ENCODE data around the gene UGP2. TPM values are rescaled to one million over a fixed set of nuclear protein-coding genes. Genes with fewer than 3 reads are reported as not detected.
A peak's percentile ranks its signal among the peaks of the same experiment; 100 is the strongest.

UGP2 gene
- total RNA-seq, 4 donors from 2014 or later = 163 to 247 (median 198) TPM

DNA sequence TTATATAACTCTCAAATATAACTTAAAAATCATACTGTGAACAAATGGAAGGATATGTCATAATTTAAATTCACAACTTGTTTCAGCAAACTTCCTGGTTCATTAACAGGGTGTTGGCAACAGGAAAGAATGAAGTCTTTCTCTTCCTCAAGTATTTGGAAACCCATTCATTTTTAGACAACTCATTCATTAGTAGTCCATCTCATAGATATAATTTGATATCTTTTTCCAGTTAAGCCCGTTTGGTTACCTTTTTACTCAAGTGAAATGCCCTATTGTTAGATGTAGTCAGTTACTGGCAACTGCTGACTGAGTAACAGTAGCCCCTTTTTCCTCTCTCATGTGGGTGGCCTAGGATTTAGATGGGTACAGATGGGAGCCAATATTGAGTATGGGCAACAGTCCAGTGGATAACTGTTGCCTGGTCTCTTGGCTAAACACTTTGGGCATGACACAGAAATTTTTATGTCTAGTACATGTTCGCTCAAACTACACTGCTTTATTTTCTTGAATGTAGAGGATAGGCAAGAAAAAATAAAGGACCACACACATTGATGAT lies 4.6 kb upstream of the UGP2 start:
- H3K27me3 ChIP-seq = no peaks in the 10 kb centered on the region
- H3K9me3 ChIP-seq = no peaks in the 10 kb centered on the region
- no peak overlapping the region for H3K27ac ChIP-seq (replicated peaks in 1 of 4)
- intact Hi-C loops (cut with DNase I) = no loop called here
- TF ChIP-seq EP300 (IDR thresholded peaks at IDR 0.05) (no peak), POLR2AphosphoS5 (IDR thresholded peaks at IDR 0.05) (no peak), POLR2A (IDR thresholded peaks at IDR 0.05; ENCODE audit: low read depth) (no peak)
- TF ChIP-seq, protein P1, sequence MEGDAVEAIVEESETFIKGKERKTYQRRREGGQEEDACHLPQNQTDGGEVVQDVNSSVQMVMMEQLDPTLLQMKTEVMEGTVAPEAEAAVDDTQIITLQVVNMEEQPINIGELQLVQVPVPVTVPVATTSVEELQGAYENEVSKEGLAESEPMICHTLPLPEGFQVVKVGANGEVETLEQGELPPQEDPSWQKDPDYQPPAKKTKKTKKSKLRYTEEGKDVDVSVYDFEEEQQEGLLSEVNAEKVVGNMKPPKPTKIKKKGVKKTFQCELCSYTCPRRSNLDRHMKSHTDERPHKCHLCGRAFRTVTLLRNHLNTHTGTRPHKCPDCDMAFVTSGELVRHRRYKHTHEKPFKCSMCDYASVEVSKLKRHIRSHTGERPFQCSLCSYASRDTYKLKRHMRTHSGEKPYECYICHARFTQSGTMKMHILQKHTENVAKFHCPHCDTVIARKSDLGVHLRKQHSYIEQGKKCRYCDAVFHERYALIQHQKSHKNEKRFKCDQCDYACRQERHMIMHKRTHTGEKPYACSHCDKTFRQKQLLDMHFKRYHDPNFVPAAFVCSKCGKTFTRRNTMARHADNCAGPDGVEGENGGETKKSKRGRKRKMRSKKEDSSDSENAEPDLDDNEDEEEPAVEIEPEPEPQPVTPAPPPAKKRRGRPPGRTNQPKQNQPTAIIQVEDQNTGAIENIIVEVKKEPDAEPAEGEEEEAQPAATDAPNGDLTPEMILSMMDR (IDR thresholded peaks at IDR 0.05) = no peak
- no peak for DNase-seq (ENCODE audit: extremely low spot score)
- H3K4me3 ChIP-seq = no peak overlapping the region
- WGBS = 82% methylated on average over 2 of the region's 2 CpGs
- H3K4me1 ChIP-seq = peaks cover 5 to 7% (median 6%) of the 10 kb centered on the region in 4 donors
- no peaks in the 10 kb centered on the region for H3K36me3 ChIP-seq

DNA sequence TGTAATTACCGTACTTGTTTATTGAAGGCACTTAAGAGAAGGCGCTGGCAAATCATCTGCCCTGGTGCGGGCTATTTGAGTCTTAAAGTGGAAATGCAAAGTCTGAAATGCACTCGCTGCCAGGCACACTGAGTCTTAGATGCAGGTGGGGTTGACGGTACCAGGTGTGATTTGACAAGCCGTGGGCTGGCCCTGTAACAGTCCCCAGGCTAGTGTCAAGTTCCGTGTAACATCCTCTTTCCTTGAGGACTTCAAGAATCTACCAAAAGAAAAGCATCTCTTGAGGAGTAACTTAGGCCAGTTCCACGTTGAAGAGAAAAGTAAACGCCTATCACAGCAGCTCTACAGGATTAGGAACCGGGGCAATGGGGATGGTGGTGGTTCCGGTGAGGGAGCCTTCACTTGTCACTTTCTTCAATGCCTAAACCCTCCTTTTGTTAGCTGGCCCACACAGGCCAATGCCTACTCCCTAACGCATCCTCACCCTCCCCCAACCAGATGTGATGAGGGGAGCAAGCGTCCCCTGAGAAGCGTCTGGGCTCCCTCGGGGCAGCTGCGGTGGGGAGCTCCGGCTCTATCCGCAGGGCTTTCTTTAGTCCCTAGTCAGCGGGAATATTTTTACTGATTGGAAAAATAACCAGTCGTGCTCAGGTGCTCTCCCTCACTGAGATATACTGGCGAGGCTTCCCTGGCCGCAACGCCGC lies 1.5 kb upstream of the UGP2 start:
- 27% methylated on average over 13 of the region's 24 CpGs for WGBS
- Histone ChIP-seq H3K4me3 (peak overlapping the region; percentile 74 to 99 (median 90)), H3K27ac (replicated peaks in 1 of 4) (peak overlapping the region; percentile 92 to 98 (median 98)), H3K36me3 (no peaks in the 10 kb centered on the region), H3K27me3 (no peaks in the 10 kb centered on the region), H3K9me3 (no peaks in the 10 kb centered on the region), H3K4me1 (peaks cover 22 to 34% (median 32%) of the 10 kb centered on the region in 4 donors)
- intact Hi-C loops (cut with DNase I) = loop anchor here (5.0 kb wide), 2 partner anchors 47 to 253 kb away; partner anchors contain the start of genes MDH1 and WDPCP
- TF ChIP-seq, protein P1 (IDR thresholded peaks at IDR 0.05) = no peak
- TF ChIP-seq EP300 (IDR thresholded peaks at IDR 0.05) (no peak), POLR2A (IDR thresholded peaks at IDR 0.05; ENCODE audit: low read depth) (no peak), POLR2AphosphoS5 (IDR thresholded peaks at IDR 0.05) (no peak)
- no peak for DNase-seq (ENCODE audit: extremely low spot score)

DNA sequence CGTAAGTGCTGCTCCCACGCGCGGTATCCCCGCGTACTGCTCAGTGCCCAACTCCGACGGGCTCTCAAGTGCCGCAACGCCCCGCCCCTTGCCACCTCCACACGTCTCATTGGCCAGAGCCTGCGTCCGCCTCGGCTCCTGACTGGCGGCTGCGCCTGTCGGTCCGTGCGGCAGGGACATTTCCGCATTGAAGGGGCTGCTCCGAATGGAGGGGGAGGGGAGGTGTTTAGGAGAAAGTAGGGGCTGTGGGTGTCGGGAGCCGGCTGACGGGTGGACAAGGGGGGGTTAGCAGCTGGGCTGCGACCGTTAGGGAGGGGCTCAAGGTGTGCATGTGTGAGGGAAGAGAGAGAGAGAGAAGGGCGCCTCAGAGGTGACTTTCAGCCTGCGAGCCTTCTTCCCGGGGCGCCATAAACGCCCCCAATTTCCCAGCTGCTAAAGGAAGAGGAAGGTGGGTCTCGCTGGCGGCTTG lies 877 bp upstream of the UGP2 start:
- DNase-seq (ENCODE audit: extremely low spot score) = peak; percentile 99
- intact Hi-C loops (cut with DNase I) = loop anchor here (5.0 kb wide), 2 partner anchors 46 to 254 kb away; partner anchors contain the start of genes MDH1 and WDPCP
- H3K36me3 ChIP-seq = no peaks in the 10 kb centered on the region
- peak overlapping the region; percentile 74 to 99 (median 90) for H3K4me3 ChIP-seq
- 2% methylated on average over 15 of the region's 34 CpGs for WGBS
- H3K4me1 ChIP-seq = peaks cover 28 to 40% (median 38%) of the 10 kb centered on the region in 4 donors
- peak overlapping the region; percentile 92 to 98 (median 98) for H3K27ac ChIP-seq (replicated peaks in 1 of 4)
- no peaks in the 10 kb centered on the region for H3K27me3 ChIP-seq
- TF ChIP-seq POLR2A (IDR thresholded peaks at IDR 0.05; ENCODE audit: low read depth) = peak; percentile 99
- TF ChIP-seq, protein P1 (IDR thresholded peaks at IDR 0.05) = peak in 2 of 3 experiments; percentile 15 to 21
- TF ChIP-seq EP300 (IDR thresholded peaks at IDR 0.05) = no peak
- peak; percentile 100 for TF ChIP-seq POLR2AphosphoS5 (IDR thresholded peaks at IDR 0.05)
- no peaks in the 10 kb centered on the region for H3K9me3 ChIP-seq

DNA sequence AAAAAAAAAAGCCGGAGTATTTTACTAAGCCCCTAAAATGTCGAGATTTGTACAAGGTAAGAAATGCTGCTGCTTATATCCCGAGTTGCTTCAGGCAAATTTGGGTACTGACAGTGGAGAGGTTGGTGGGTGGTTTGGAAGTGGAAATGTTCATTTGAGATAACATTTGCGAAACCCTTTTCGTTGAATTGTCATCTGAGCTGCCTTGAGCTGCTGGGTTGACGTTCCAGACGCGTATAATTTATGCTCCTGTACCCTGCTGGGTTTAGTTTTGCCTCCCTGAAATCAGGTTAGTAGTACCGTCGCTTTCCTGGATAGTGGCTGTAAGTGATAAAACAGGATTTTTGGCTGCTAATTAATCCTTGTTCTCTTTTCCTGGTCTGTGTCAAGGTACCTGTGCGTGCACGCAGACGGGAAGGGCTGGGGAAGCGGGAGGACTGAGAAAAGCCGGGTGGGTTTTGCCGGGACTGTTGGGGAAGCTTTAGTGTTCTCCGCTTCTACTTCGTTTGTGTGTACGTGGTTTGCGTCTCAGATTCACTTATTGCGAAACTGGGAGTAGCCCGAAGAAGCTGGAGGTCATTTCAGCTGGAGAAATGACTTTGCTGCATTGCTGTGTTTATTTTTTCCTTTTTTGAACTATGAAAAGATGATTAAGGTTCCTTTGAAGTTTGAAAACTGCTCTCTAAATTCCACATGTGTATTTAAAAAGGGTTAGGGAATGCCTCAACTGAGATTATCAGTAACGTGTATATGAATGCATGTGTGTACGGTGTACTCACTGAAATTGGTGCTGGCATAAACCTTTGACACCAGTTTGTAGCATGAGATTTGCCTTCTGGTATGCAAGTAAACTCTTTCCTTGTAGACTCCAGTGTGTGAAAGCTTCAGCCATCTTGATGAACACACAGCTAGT lies 709 bp downstream of the UGP2 start:
- H3K27ac ChIP-seq (replicated peaks in 1 of 4) = peak overlapping the region; percentile 92 to 98 (median 98)
- H3K4me1 ChIP-seq = peaks cover 35 to 55% (median 49%) of the 10 kb centered on the region in 4 donors
- H3K36me3 ChIP-seq = no peaks in the 10 kb centered on the region
- peak overlapping the region; percentile 74 to 99 (median 90) for H3K4me3 ChIP-seq
- DNase-seq (ENCODE audit: extremely low spot score) = no peak
- intact Hi-C loops (cut with DNase I) = loop anchor here (5.0 kb wide), 2 partner anchors 45 to 255 kb away; partner anchors contain the start of genes MDH1 and WDPCP
- no peaks in the 10 kb centered on the region for H3K27me3 ChIP-seq
- 2% methylated on average over 24 of the region's 24 CpGs for WGBS
- TF ChIP-seq POLR2AphosphoS5 (IDR thresholded peaks at IDR 0.05) (peak; percentile 73 to 90), POLR2A (IDR thresholded peaks at IDR 0.05; ENCODE audit: low read depth) (peak; percentile 33)
- TF ChIP-seq, protein P1 (IDR thresholded peaks at IDR 0.05) = no peak
- no peaks in the 10 kb centered on the region for H3K9me3 ChIP-seq
